K562 (cell line): ENCODE data around the gene NFKBIA. TPM values are rescaled to one million over a fixed set of nuclear protein-coding genes. Genes with fewer than 3 reads are reported as not detected.

Experiments used
- BRD9 ChIP-seq: fragments of 450-650 bp; IDR thresholded peaks from 2 replicates; pipeline ENCODE4 v1.6.1; 2018; ENCODE audit warnings: low read depth; ENCODE audit not compliant: partially characterized antibody
- CBFA2T3 ChIP-seq: fragments of 450-650 bp; IDR thresholded peaks from 2 replicates; pipeline ENCODE4 v1.6.1; 2017
- CREBBP ChIP-seq: IDR thresholded peaks from one replicate; pipeline ENCODE4 v1.6.1; 2012; ENCODE audit warnings: low read depth, mild to moderate bottlenecking, control low read depth, inconsistent platforms, low read length
- ELF1 ChIP-seq: fragments of 200-800 bp; sonication (Bioruptor generic); IDR thresholded peaks from 2 replicates; pipeline ENCODE4 v1.6.1; 2016; ENCODE audit warnings: missing genetic modification characterization, missing compliant biosample characterization
- EP300 ChIP-seq: IDR thresholded peaks from 2 replicates; pipeline ENCODE4 v1.6.1; 2012; ENCODE audit warnings: low read length, improper control_type of control experiment
- EP400 ChIP-seq: fragments of 450-650 bp; IDR thresholded peaks from 2 replicates; pipeline ENCODE4 v1.6.1; 2017; ENCODE audit warnings: antibody characterized with exemption, mild to moderate bottlenecking, moderate library complexity
- FOXJ2 ChIP-seq: fragments of 200-800 bp; sonication (Bioruptor generic); IDR thresholded peaks from 2 replicates; pipeline ENCODE4 v1.6.1; 2016; ENCODE audit warnings: missing genetic modification characterization, missing compliant biosample characterization
- GATAD2A ChIP-seq: fragments of 450-650 bp; IDR thresholded peaks from 2 replicates; pipeline ENCODE4 v1.6.1; 2017
- GTF2E2 ChIP-seq: fragments of 200-800 bp; sonication (Bioruptor generic); IDR thresholded peaks from 2 replicates; pipeline ENCODE4 v1.6.1; 2016; ENCODE audit warnings: missing genetic modification characterization, missing compliant biosample characterization
- JUNB ChIP-seq: fragments of 450-650 bp; formaldehyde crosslinking; conservative IDR thresholded peaks from 2 replicates; pipeline ENCODE4 v1.4.0; 2020; ENCODE audit warnings: mild to moderate bottlenecking
- MCM5 ChIP-seq: fragments of 450-650 bp; IDR thresholded peaks from 2 replicates; pipeline ENCODE4 v1.6.1; 2016; ENCODE audit warnings: low read depth
- MGA ChIP-seq: fragments of 450-650 bp; IDR thresholded peaks from 2 replicates; pipeline ENCODE4 v1.6.1; 2016; ENCODE audit warnings: mild to moderate bottlenecking, moderate library complexity
- RCOR1 ChIP-seq, 2 experiments: IDR thresholded peaks; 2 replicates each; pipeline ENCODE4 v1.6.1; 2012; ENCODE audit warnings: low read depth in 2 of 2, low read length in 2 of 2, borderline replicate concordance in 1 of 2, improper control_type of control experiment in 1 of 2
- SMAD3 ChIP-seq: fragments of 450-650 bp; formaldehyde crosslinking; conservative IDR thresholded peaks from 2 replicates; pipeline ENCODE4 v1.4.0; 2020; ENCODE audit warnings: mild to moderate bottlenecking
- STAT5A ChIP-seq: IDR thresholded peaks from 2 replicates; pipeline ENCODE4 v1.6.1; 2012; ENCODE audit warnings: low read length, inconsistent platforms, borderline replicate concordance
- ZNF184 ChIP-seq: sonication (generic); formaldehyde crosslinking; IDR thresholded peaks from 2 replicates; pipeline ENCODE4 v1.5.0; 2020; ENCODE audit warnings: missing genetic modification reagents
- ZNF384 ChIP-seq: IDR thresholded peaks from 2 replicates; pipeline ENCODE4 v1.6.1; 2012; ENCODE audit warnings: low read depth, low read length, improper control_type of control experiment
- ZNF75A ChIP-seq: fragments of 450-650 bp; formaldehyde crosslinking; IDR thresholded peaks from 2 replicates; pipeline ENCODE4 v1.4.0; 2020; ENCODE audit warnings: mild to moderate bottlenecking
- polyA plus RNA-seq, 8 experiments: library from polyadenylated mRNA; depleted of rRNA in 4 of 8; stranded (reverse) in 5 of 8; unstranded in 3 of 8; fragments of >200 nt; fragmentation: Nextera tagmentation in 2 of 8; fragmentation: Illumina TruSeq in 1 of 8; extraction: Ambion mirVana in 2 of 8; extraction: Trizol in 1 of 8; gene quantifications; 2 replicates each; pipeline versions ENCODE4 v1.2.1 to v1.2.3, GENCODE V29; 2011 to 2014; ENCODE audit warnings: inconsistent platforms in 1 of 8, missing spikeins in 1 of 8
- total RNA-seq, 7 experiments: library from RNA; depleted of rRNA in 6 of 7; stranded (reverse); fragments of >200 nt in 6 of 7; fragmentation: Illumina TruSeq in 2 of 7; extraction: Trizol in 2 of 7; gene quantifications; 2 replicates each; pipeline versions ENCODE4 v1.2.1 to v1.2.3, GENCODE V29; 2011 to 2021; ENCODE audit warnings: low replicate concordance in 1 of 7

Gene NFKBIA
- total and polyA plus RNA-seq, 9 of the 15 experiments (the other 6 are each of a cell fraction or from before 2014, with no cell fraction given): 6.9 to 31.8 (median 18.2) TPM

- TF ChIP-seq MGA (peak; percentile 89), ELF1 (tag) (0 out of 2 replicates have a peak, but pooled peaks have one; percentile 38), SMAD3 (CRISPR knock-in tag) (0 out of 2 replicates have a peak, but pooled peaks have one; percentile 5), MCM5 (no peak), JUNB (peak; percentile 70; the same call in 1 of the 2 replicates), EP400 (peak; percentile 27; the same call in 1 of the 2 replicates), GATAD2A (0 out of 2 replicates have a peak, but pooled peaks have one; percentile 26), RCOR1 (IDR thresholded peaks at IDR 0.05; ENCODE audit: borderline replicate concordance in 1 of 2, low read depth in 2 of 2, low read length in 2 of 2) (peak in 1 of 2 experiments; percentile 28; a peak in 1 of 4 replicates), GTF2E2 (peak; percentile 51; the same call in 1 of the 2 replicates), EP300 (peak; percentile 58; the same call in 1 of the 2 replicates), ZNF384 (peak; percentile 61; the same call in 1 of the 2 replicates), FOXJ2 (tag) (0 out of 2 replicates have a peak, but pooled peaks have one; percentile 41), STAT5A (peak; percentile 28; the same call in 1 of the 2 replicates), ZNF75A (CRISPR knock-in tag) (no peak), ZNF184 (CRISPR knock-in tag) (no peak), CBFA2T3 (peak; percentile 54), BRD9 (peak; percentile 38), CREBBP (no peak)
Observed at GRCh38 chr14:35365130-35366055, 39.2 kb downstream of the NFKBIA start (continued).
